T-helper 1 cell (primary cell): ENCODE measurements around the gene CCDC121.

ENCODE experiments used
- DNase-seq, 5 donors: peaks; one replicate each; pipeline ENCODE4 v3.0.0-alpha.2; 2012 to 2020
- total RNA-seq, 4 donors: gene quantifications; one replicate each; lab custom pipeline; 2026; lab: John Stamatoyannopoulos, UW

CCDC121 gene, protein sequence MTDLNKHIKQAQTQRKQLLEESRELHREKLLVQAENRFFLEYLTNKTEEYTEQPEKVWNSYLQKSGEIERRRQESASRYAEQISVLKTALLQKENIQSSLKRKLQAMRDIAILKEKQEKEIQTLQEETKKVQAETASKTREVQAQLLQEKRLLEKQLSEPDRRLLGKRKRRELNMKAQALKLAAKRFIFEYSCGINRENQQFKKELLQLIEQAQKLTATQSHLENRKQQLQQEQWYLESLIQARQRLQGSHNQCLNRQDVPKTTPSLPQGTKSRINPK
- total RNA-seq = 1.8 to 4.8 (median 3.1) reads per million in 4 donors

DNA sequence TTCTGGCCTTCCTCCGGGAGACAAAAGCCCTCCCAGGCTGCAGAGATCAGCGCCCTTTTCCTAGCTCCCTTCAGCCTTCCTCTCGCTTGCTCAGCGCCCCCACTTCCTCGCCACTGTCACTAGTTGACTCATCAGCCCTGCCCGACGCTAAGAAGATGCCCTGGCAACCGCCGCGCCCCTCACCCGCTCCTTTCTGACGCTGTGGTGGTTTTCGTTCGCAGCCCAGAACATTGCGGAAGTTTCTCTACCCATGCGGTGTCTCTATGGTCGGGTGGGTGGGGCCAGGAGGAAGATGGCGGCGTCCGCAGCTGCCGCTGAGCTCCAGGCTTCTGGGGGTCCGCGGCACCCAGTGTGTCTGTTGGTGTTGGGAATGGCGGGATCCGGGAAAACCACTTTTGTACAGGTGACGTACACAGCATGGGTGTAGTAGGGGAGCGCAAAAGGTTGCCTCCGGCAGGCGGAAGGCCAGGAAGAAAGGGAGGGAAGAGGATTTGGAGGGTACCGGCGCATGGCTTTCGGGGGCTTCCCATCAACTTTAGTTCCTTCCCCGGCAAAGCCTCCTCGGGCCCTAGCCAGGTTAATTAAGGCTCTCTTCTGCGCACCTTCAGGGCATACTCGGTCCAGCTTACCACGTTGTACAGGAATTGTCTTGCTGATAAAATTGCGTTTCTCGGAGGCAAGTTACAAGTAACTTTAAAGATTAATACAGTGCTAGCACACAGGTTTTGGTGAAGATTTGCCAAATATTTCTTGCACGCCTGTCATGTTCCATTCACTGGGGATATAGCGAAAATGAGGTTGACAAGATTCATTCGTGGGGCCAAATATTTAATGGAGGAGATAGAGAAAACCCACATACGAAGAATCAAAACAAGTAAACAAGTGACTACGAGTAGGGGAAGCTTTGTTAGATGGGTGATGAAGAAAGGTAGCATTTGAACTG, at the start of gene CCDC121, which contains the start of gene GPN1:
Gene CCDC121, minus strand, starts transcription at position 246 of the 943 bp plus-strand sequence. CDS start 1,213 bp downstream, outside the sequence.
Gene GPN1, plus strand, starts transcription at position 284 of the 943 bp plus-strand sequence. Its CDS starts 9 bp downstream, at position 293.
- peak; percentile 84 to 96 (median 91) for DNase-seq

DNA sequence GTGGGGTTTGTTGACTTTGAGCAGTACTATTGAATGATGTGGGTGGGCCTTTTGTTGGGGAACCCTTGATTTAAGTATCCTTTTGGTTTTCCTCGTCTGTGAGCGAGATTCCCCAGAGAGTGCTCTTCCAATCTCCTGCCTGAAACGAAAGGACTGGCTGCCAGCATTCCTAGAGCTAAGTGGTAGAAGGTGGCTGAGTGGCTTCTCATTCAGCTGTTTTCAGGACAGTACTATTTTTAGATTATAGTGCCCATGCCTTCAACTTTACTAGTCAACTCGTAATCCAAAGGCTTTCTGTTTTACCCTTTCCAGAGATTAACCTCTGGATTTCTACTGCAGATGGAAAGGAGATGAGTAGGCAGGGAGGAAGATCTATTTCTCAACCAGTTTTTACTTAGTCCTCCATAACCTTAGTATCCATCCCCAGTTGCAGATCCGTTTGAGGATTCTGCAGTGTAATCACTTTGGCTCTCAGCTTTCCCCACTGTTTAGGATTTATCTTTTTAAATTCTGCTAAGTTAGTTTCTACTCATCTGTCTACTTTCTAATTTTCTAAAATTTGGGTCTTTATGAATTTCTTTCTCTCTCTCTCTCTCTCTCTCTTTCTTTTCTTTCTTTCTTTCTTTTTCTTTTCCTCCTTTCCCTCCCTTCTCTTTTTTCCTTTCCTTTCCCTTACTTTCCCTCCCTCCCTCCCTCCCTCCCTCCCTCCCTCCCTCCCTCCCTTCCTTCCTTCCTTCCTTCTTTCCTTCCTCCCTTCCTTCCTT, 44.1 kb upstream of the CCDC121 start:
- no peak for DNase-seq

DNA sequence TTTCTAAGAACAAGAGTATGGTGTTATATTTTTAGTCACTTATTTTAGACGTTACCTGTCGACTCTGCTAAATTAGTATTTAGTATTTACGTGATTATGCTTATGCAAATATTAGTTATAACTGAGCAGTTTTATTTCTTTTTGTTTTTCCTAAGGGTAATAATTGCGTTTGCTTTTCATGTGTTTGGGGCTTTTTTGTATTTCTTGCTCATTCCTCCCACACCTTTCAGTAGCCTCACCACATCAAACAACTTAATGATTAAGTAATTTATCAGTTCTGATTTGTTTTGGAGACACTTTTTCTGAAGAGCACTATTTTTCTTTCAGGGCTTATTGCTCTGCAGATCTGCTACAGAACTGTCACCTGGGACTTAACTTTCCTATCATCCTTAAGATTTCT, 42.4 kb upstream of the CCDC121 start:
- no peak for DNase-seq

DNA sequence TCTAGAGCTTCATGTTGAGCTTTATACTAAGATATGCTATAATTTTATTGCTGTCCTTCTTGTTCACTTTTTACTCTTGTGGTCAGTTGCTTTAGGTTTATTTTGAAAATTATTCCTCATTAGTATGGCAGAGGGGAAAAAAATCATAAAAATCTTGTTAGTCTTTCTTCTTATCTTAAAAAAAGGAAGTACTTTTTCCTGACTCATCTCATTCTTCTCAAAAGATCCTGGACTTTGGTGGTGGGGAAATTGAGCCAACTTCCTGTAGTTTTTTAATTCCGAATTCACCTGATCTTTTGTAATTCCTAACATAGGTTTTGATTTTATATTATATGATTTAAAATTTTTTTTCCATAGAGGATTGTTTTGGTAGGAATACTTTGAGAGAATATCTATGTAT, 38.6 kb upstream of the CCDC121 start:
- DNase-seq = no peak

DNA sequence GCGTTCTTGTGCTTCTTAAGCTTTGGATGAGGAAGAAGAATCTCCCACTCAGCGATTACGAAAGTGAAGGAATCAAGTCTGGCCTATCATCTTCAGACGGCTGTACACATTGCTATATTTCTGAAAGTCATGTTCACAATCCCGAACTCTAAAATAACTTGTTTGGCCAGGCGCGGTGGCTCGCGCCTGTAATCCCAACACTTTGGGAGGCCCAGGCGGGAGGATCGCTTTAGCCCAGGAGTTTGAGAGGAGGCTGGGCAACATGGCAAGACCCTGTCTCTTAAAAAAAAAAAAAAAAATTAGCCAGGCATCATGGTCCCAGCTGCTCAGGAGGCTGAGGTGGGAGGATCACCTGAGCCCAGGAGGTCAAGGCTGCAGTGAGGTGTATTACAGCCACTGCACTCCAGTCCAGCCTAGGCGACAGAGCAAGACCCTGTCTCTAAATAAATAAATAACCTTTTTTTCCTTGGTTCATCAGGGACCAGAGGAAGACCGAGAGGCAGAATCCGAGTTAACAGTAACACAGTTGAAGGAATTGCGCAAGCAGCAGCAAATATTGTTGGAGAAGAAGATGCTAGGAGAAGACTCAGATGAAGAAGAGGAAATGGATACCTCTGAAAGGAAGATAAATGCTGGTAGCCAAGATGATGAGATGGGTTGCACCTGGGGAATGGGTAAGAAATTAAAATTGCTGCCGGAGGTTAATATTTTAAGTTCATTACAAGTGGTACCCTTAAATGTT, 36.0 kb upstream of the CCDC121 start:
- no peak for DNase-seq

DNA sequence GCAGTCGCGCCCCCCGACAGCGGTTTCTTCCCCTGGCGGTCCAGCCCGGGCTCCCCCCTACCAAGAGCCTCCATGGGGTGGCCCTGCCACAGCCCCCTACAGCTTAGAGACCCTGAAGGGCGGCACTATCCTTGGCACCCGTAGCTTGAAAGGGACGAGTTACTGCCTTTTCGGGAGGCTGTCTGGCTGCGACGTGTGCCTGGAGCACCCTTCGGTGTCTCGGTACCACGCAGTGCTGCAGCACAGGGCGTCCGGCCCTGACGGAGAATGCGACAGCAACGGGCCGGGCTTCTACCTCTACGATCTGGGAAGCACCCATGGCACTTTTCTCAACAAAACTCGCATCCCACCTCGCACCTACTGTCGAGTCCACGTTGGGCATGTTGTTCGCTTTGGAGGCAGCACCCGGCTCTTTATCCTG, 35.4 kb upstream of the CCDC121 start:
- DNase-seq = peak in 1 of 5 donors; percentile 12

DNA sequence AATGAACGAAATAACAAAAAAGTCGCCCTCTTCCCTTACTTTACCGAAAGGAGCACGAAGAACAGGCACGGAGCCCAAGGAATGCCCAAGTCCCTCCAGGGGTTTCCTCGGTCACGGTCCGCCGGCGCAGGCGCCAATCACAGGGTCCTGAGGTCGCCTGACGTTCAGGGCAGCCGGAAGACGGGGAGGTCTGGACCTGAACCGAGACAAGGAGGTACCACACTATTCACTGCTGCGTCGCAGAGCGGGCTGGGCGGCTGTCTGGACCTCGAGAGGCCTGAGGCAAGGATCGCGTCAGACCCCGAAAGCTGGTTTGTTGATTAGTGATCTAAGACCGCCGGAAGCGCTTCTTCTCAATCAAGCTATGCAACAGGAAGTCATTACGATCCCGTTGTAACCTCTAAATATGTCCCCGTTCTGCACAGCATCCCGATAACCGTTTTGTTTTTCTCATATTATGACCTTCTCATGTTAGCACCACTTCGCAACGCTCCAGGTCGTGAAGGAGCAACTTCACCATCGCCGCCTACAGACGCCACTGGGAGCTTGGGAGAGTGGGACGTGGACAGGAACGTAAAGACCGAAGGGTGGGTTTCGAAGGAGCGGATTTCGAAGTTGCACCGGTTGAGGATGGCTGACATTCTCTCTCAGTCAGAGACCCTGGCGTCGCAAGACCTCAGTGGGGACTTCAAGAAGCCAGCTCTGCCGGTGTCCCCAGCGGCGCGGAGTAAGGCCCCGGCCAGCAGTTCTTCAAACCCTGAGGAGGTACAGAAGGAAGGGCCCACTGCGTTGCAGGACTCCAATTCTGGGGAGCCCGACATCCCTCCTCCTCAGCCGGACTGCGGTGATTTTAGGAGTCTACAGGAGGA, 34.7 kb upstream of the CCDC121 start, which contains the start of the genes SLC4A1AP and SUPT7L:
Gene SLC4A1AP, plus strand, starts transcription at position 605 of the 869 bp plus-strand sequence. Its CDS starts 26 bp downstream, at position 631.
Gene SUPT7L, minus strand, starts transcription at position 330 of the 869 bp plus-strand sequence. CDS start 1,422 bp downstream, outside the sequence.
- DNase-seq = peak; percentile 46 to 86 (median 61)

DNA sequence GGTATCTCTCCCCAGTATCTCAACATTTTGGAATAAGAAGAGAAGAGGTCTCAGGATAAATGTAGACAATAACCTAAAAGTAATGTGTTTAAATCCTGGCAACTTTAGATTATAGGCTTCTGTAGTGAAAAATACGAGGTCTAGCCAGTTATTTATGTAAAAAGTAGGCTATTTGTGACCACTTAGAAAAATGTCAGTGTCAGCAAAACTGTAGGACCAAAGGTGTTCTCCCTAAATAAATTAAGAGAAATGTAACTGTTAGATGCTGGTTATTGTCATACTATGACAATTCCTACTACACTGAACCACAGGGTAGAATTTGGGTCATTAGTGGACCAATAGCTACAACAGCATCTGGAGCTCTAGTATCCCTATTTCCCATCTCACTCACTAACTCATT, 32.6 kb upstream of the CCDC121 start:
- no peak for DNase-seq

DNA sequence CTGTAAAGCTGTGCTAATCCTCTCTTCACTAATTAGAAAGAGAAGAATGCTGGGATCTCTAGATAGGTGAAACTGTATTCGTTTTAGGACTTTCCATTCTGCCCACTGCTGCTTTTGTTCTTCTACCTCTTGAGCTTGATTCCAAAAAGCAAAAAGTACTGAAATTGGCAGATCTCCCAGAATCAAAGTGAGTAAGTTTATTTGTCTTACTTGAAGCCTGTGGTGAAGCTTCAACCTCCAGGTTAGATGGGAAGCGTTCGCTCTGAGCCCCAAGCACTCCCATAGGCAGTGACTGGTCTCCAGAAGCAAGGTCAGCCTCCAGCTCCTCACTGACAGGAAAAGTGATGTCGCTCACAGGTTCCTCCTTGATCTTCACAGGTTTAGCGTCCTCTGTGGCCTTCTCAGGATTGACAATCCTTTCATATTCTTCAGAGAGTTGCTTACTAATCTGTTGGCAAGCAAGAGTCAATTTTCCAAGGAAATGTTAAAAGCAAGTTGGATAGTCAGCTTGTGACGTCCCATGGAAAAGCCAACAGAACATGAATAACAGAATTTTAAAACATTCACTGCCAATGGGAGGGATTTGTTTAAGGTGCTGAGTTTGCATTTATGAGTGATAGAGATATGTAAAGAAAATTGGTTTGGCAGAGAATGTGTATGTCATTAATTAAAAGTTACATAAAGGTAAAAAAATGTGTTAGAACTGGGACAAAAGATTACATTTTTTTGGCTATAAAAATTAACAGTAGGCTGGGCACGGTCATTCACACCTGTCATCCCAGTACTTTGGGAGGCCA, 26.5 kb upstream of the CCDC121 start:
- no peak for DNase-seq

DNA sequence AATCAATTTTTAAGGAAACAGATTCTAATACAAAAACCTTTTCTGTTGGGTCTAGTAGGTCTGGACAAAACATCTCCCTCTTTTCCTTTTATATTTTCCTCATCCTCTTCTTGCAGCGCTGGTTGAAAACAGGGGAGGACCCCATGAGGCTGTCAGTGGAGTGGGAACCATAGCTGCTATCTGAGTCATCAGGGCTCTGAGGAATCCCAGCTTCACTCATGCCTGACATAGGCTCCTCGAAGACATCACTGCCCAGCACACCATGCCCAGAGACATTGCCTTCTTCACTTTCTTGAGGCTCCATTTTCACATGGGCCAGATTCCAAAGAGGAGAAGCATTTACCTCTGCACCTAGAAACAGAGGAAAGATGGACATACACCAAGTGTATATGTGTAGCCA, 24.6 kb upstream of the CCDC121 start:
- no peak for DNase-seq

DNA sequence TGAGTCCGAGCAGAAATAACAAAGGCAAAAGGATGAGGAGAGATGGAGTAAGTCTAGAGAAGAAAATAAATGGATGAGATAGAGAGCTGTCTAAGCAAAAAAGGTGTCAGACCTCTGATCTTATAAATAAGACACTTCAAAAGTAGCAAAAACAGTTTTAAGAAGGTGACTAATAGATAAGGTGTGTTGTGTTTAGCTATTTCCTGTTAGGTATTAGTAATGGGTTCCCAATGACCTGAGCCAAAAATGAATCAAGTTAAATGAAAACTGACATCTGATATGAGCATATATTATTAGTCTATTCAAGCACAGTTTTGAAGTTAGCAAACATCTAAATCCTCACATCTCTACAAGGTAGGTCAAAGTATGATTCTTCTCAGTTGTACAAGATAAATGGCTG, 24.0 kb upstream of the CCDC121 start:
- no peak for DNase-seq

DNA sequence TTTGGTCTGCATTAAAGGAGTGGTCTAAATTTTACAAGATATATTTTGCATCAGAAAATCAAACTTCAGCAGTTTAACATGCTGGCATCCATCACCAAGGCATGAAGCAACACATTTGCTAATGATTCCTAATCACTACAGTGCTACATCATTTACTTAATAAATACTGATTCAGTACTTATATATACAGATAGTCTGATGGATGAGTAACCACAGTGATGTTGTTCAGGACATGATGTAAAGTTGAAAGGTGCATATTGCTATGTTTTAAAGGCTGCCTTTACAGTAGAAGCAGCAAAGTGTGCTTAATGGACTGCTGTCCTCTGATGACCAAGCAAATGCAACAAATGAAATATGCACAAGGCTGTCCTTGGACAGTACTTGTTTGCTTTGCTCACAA, 23.5 kb upstream of the CCDC121 start:
- DNase-seq = no peak

DNA sequence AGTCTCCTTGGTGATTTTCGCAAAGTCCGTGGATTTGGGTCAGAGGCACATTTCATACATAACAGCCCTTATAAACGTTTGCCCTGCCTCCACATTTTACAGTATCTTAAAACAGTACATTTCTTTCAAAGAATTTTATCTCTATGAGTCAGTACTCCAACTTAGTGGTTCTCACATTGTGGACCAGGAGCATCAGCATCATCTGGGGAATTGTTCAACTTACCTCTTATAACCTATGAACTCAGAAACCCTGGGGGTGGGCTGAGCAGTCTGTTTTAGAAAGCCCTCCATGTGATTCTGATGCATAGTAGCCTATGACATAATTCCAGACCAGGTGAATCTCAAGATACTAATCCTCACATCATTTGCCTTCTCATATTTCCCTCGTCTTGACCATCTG, 22.2 kb upstream of the CCDC121 start:
- DNase-seq = no peak

DNA sequence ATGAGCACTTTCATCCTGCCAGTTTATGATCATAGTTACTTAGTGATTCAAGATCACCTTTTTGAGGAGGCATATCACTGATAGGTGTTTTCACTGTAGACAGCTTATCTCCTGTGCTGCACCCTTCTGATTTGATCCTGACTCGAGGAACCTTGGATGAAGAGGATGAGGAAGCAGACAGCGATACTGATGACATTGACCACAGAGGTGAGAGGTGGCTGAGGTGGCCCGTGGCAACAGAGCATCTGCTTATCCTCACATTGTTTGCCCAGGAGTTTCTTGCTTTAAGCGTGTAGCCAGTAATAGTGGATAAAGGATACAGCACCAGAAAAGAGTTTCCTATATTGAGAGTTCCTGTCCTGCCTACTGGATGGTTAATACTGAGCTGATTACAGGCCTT, 18.9 kb upstream of the CCDC121 start:
- no peak for DNase-seq

DNA sequence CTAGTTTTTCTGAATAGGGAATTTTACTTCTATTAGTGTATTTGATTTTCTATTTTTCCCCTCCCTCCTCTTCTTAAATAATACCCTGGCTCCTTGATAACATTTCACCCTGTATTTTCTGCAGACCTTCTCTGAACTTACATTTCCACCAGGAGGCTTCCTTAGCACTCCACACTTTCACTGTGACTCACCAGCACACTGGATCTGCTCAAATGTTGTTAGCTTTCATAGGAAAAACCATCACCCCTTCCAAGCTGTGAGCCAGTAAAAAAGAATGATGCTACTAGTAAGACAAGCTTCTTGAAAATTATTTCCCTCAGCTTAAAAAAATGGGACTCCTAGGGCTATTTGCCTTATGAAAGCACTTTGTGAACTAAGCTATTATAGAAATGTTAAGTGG, 18.5 kb upstream of the CCDC121 start:
- no peak for DNase-seq

DNA sequence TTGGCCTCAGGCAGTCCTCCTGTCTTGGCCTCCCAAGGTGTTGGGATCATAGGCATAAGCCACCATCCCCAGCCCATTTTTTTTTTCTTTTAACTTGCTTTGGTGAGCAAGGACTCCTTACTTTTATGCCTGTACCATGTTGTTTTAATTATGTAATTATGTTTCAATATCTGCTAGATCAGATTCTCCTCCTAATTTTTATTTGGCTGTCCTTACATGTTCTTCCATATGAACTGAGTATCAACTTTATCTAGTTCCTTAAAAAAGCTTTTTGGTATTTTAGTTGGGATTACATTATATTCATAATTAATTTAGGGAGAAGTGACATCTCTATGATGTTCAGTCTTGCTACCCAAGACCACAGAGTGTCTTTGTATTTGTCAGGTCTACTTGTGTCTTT, 16.4 kb upstream of the CCDC121 start:
- no peak for DNase-seq

DNA sequence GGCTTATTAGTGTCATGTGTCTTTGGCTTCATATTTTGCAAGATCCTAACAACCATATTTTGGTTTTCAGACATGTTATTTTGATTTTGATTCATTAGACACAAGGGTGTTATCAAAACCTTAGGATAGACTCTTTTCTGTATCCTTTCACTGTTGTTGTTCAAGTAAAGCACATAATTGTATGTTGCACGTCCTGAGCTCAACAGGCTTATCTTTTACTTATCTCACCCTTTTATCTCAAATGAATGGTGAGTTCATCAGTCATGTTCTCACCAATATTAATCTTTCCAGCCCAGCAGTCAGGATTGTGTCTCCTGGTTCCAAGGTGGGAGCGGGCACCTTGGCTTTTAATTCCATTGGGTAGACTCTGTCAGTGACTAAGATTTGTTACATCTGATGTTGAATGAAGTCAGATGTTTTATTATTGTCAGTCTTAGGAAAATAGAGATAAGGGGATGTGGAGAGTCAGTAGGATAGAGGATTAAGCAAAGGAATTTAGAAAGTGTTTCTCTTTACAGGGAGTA, 12.0 kb upstream of the CCDC121 start:
- no peak for DNase-seq

DNA sequence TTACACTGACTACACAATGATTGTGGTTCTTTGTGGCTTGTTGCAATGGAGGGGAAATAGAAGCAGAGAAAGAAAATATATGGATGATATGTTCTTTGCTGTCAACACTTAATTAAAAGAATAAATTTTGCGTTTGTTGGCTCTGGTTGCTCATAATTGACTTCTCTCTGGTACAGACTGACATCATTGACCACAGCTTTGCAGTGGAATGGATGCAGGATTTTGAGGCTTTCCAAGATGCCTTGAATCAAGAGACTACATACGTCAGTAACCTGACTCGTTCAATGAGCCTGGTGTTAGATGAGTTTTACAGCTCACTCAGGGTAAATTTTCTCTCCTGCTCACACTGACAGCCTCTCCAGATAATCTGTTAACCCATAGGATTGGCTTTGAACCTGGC, 9.9 kb upstream of the CCDC121 start:
- peak in 1 of 5 donors; percentile 15 for DNase-seq

DNA sequence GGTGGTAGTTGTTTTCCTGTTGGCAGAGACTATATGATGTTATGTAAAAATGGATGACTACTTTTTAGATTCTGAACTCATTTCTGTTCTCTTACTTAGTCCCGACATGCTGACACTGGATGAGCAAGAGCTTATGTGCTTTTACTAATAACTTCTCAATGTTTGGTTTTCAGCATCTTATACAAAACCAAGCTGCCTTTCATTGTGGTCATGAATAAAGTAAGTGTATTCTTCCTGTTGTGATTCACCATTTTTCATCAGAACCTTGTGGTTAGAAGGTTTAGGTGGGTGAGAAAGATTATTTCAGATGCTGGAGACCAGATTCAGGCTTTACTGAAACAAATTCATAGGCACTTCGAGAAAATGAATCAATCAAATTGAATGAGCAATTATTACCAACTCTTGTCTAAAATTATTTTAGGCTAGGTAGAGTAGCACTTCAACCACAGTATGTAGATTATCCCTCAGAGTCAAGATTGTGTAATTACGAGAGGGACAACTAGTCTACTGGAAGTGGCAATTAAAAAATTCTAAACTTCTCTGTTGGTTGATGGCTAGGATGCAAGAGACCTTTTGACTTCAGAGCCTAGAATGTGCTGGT, 9.3 kb upstream of the CCDC121 start:
- peak in 1 of 5 donors; percentile 62 for DNase-seq
